VCaP (cell line): ENCODE measurements around the gene MRPL32.
A peak's percentile ranks its signal among the peaks of the same experiment; 100 is the strongest.

Source experiments
- H3K27ac ChIP-seq: fragments of 450-650 bp; 2 replicates; pipeline ENCODE4 v1.5.1; 2017
- CTCF ChIP-seq: fragments of 450-650 bp; conservative IDR thresholded peaks from 2 replicates; pipeline ENCODE4 v1.5.1; 2017; ENCODE audit warnings: mild to moderate bottlenecking, moderate library complexity

MRPL32 gene

DNA sequence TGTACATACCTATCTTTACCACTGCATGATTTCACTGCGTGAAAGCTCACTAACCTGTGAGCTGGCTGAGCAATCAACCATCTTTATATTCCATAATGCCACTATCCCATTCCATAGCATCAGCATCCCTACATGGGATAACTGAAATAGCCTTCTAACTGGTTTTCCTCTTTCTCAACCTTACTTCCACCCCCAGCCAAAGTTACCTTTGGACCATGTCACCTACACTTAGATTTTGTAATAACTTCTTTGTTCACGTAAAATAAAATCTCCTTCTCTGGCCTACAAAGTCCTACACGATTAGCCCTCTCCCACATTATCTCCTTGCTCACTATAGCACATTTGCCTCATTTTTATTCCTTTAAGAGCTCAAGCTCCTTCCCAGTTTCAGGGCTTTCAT lies 2.7 kb upstream of the MRPL32 start:
- TF ChIP-seq CTCF = no peak
- no peak overlapping the region; the same call in 1 of the 2 replicates for H3K27ac ChIP-seq

DNA sequence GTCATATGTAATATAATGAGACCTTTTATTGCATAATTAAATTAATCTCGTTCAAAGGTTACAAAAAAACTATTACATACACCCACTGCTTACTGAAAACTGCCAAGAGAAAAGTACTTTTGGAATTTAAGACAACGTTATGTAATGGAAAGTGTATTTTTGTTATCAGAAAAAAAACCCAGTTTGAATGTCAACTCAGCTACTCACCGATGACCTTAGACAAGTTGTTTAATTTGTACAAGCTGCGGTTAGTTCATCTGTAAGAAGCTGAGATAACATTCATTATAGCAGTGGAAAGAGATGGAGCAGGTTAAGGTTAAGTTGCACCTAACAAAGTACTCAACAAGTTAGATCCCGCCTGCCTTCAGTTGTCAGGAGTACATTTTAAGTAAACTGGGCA lies 1.3 kb upstream of the MRPL32 start:
- no peak for TF ChIP-seq CTCF
- peak overlapping the region; percentile 79; the same call in 1 of the 2 replicates for H3K27ac ChIP-seq

DNA sequence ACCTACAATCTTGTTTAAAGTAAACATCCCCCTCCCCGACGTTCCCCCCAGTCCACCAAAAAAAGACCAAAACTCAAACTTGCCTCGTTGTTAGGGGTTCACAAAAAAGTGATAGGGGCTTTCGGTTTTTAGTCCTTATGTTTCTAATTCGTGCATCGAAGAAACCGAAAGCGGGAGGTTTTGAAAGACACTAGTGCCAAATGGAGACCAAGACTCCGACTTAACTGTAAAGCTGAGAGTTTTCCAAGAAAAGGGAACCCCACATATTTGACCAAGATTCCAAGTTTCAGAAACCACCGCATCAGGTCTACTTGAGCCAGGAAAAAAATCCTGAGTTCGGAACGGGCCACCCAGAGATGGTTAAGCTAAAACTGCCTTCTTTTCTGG lies 736 bp upstream of the MRPL32 start:
- TF ChIP-seq CTCF = no peak
- H3K27ac ChIP-seq = peak overlapping the region; percentile 79

DNA sequence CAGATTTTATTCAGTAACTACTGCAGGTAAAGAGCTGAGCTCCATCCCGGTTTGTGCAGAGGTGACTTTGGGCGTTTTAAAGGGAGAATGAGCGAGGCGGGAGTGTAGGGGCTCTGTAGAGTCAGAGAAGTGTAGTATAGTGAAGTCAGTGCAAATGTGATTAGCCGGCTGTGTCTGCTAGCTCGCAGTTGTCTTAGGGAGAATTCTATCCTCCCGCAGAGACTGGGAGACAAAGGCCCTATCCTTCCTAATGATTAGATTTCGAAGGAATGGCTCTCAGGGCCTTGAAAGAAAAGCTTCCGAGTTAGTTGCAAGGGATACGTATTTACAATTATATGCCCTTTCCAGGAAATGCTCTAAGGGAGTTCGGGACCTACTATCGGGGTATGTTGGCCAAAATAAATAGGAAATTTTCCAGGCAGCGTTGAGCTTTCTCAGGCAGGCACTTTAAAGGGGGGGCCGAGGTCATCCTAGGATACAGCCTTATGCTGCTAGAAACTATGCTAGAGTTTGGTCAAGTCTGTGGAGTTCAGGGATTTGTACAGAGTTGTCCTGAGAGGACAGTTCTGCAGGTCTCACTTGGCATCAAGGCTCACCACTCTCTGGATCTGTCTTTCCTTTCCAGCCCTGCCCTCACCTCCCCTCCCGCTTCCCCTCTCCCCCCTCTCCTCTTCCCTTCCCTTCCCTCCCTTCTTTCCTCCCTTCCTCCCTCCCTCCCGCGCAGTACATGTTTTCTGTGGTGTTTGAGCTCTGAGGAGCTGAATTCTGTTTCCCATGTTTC lies 825 bp downstream of the MRPL32 start:
- TF ChIP-seq CTCF = no peak
- peak overlapping the region; percentile 79 for H3K27ac ChIP-seq

- no peak for TF ChIP-seq CTCF
- H3K27ac ChIP-seq = no peak overlapping the region; the same call in 1 of the 2 replicates
Measured at GRCh38 chr7:42934291-42934690, 2.1 kb downstream of the MRPL32 start.

- no peak overlapping the region for H3K27ac ChIP-seq
Measured at GRCh38 chr7:42935861-42936260, 3.7 kb downstream of the MRPL32 start.

More at GRCh38 chr7:42935861-42936260, 3.7 kb downstream of the MRPL32 start:
- TF ChIP-seq CTCF = no peak
